ENCODE data around the gene AFF2. TPM values are rescaled to one million over a fixed set of nuclear protein-coding genes. Genes with fewer than 3 reads are reported as not detected.

Gene AFF2
- total RNA-seq, 2 donors from 2014 or later: 7.4 to 16.6 TPM

DNA sequence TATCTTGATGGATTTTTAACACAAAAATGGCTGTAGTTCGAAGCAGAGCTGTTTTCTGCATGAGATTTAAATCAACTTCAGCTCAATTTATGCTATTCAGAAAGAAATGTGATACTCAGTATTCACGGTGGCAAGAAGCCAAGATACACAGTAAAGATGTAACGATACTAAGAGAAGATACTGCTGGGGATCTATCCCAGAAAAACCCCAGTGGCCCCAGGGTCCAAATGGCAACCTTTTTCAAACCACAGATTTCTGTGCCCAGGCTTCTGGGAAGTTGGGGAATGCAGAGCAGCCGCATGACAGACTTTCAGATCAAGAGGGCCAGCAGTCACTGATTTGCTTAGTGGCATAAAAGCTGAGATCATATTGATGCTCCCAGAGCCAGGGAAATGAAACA is 353.9 kb downstream of the AFF2 start:
- no peak overlapping the region for H3K27ac ChIP-seq
- H3K4me1 ChIP-seq (ENCODE audit: control insufficient read depth in 1 of 2, low read depth in 2 of 2): no peaks in the 10 kb centered on the region
- ATAC-seq (ENCODE audit: insufficient number of reproducible peaks, low FRiP score, low read depth): no peak
- TF ChIP-seq CTCF (IDR thresholded peaks at IDR 0.05): no peak
- no peaks in the 10 kb centered on the region for H3K36me3 ChIP-seq
- H3K9me3 ChIP-seq: no peaks in the 10 kb centered on the region
- H3K4me3 ChIP-seq: no peak overlapping the region
- no peaks in the 10 kb centered on the region for H3K27me3 ChIP-seq (replicated peaks; ENCODE audit: insufficient read depth)
- DNase-seq (ENCODE audit: low spot score): no peak

GRCh38 chrX:148856505-148856904 is 356.1 kb downstream of the AFF2 start:
- DNase-seq (ENCODE audit: low spot score) (no peak), ATAC-seq (ENCODE audit: insufficient number of reproducible peaks, low FRiP score, low read depth) (no peak)
- no peak for TF ChIP-seq CTCF (IDR thresholded peaks at IDR 0.05)
- no peaks in the 10 kb centered on the region for H3K36me3 ChIP-seq
- H3K9me3 ChIP-seq: no peaks in the 10 kb centered on the region
- no peaks in the 10 kb centered on the region for H3K27me3 ChIP-seq (replicated peaks; ENCODE audit: insufficient read depth)
- H3K4me3 ChIP-seq: no peak overlapping the region
- H3K27ac ChIP-seq: no peak overlapping the region
- H3K4me1 ChIP-seq (ENCODE audit: control insufficient read depth in 1 of 2, low read depth in 2 of 2): no peaks in the 10 kb centered on the region

DNA sequence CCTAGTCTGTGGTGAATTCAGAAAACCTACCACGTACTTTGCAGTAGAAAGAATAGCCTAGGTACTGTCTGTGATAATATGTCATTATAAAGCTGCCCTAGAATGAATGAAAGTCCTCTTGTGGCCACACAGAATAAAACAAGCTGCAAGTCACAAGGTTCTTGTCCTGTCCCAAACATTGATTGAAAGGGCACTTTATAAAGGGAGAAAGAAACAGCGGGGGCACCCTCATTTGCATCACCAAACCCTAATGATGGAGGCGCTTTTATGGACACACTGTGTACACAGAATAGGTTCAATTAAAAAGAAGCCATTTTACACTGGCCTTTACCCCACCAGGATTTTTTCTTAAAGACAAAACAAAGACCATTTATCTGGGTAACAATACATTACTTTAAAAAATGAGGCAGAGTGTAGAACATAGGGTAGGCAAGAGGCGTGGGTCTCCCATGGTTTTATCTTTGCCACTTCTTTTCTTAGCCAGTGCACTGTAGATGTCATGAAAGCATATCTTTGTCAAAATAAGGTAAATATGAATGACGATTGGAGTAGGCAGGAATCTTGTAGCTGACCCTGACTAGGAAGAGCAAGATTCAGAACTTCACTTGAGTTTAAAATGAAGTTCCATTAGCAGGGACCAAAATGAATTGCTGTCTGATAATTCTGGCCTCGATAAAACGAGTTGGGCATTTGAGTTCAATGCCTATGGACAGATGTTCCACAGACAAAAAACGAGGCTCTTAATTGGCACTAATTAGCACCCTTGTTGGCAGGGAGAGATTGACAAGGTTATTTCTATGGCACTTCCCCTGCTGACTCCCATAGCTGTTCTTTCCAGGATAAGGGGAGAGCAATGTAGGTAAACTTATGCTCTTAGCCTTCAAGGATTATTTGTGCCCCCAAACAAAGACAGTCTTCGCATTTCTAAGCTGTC is 365.1 kb downstream of the AFF2 start:
- no peaks in the 10 kb centered on the region for H3K4me1 ChIP-seq (ENCODE audit: control insufficient read depth in 1 of 2, low read depth in 2 of 2)
- no peak for TF ChIP-seq CTCF (IDR thresholded peaks at IDR 0.05)
- ATAC-seq (ENCODE audit: insufficient number of reproducible peaks, low FRiP score, low read depth) (no peak), DNase-seq (ENCODE audit: low spot score) (no peak)
- H3K4me3 ChIP-seq: no peak overlapping the region
- H3K9me3 ChIP-seq: no peaks in the 10 kb centered on the region
- H3K36me3 ChIP-seq: no peaks in the 10 kb centered on the region
- H3K27ac ChIP-seq: no peak overlapping the region
- no peaks in the 10 kb centered on the region for H3K27me3 ChIP-seq (replicated peaks; ENCODE audit: insufficient read depth)

- no peak for ATAC-seq (ENCODE audit: insufficient number of reproducible peaks, low FRiP score, low read depth)
- no peaks in the 10 kb centered on the region for H3K36me3 ChIP-seq
- no peaks in the 10 kb centered on the region for H3K9me3 ChIP-seq
- H3K4me3 ChIP-seq: no peak overlapping the region
- H3K27ac ChIP-seq: no peak overlapping the region
- DNase-seq (ENCODE audit: low spot score): no peak
- H3K4me1 ChIP-seq (ENCODE audit: control insufficient read depth in 1 of 2, low read depth in 2 of 2): no peaks in the 10 kb centered on the region
- H3K27me3 ChIP-seq (replicated peaks; ENCODE audit: insufficient read depth): no peaks in the 10 kb centered on the region
- TF ChIP-seq CTCF (IDR thresholded peaks at IDR 0.05): no peak
Observed at GRCh38 chrX:148867596-148867995, 367.2 kb downstream of the AFF2 start.

DNA sequence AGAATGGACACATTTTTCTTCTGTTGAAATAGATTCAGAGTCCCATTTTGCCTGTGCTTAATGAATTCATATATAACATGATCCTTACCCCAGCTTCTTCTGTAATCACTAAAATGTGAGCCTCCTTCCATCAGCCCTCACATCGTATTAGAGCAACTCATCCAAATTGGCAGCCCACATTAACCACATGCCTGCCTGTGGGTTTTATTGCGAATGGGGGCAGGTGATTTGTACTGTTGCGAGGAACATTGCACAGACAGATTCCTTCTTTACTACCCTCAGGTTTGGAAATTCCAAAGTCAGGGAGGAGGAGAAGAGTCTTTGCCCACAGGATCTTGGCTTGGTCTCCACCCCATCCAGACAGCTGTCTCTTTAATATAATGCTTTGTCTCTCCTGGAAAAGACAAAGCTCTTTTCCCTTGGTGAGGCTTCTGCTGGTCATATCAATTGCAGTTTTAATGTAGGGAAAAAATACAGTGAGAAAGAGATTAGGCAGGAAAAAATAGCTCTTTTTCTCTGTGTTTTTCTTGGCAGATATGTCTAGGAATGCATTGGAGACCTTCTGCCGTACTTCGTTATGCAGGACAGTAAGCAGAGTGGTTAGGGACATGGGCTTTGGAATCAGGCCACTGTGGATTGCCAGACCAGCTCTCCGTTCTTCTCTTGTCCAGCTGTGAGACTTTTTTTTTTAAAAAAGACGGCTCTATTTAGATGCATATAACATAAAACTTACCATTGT is 371.2 kb downstream of the AFF2 start:
- H3K27me3 ChIP-seq (replicated peaks; ENCODE audit: insufficient read depth): no peaks in the 10 kb centered on the region
- H3K27ac ChIP-seq: no peak overlapping the region
- H3K4me3 ChIP-seq: no peak overlapping the region
- TF ChIP-seq CTCF (IDR thresholded peaks at IDR 0.05): no peak
- H3K4me1 ChIP-seq (ENCODE audit: control insufficient read depth in 1 of 2, low read depth in 2 of 2): no peaks in the 10 kb centered on the region
- DNase-seq (ENCODE audit: low spot score): no peak
- ATAC-seq (ENCODE audit: insufficient number of reproducible peaks, low FRiP score, low read depth): no peak
- no peaks in the 10 kb centered on the region for H3K36me3 ChIP-seq
- no peaks in the 10 kb centered on the region for H3K9me3 ChIP-seq

All from thoracic aorta (tissue), 2 donors.